Subcutaneous adipose tissue (tissue), 4 donors: Measurements from ENCODE around the gene SEC14L5. TPM values are rescaled to one million over a fixed set of nuclear protein-coding genes. Genes with fewer than 3 reads are reported as not detected.

Experiments used
- total RNA-seq, 4 donors: library from RNA; depleted of rRNA; stranded (reverse); fragments of >200 nt; gene quantifications; one replicate each; pipeline ENCODE4 v1.1.0, GENCODE V29; 2016
- TF ChIP-seq, protein P1 (sequence below): fragments of 450-650 bp; IDR thresholded peaks from one replicate; pipeline ENCODE4 v1.5.1; 2016; ENCODE audit warnings: low read depth, mild to moderate bottlenecking, control low read depth, antibody characterized with exemption, moderate library complexity

The SEC14L5 gene
- total RNA-seq, 4 donors from 2014 or later = 0.33 to 0.68 (median 0.61) TPM

DNA sequence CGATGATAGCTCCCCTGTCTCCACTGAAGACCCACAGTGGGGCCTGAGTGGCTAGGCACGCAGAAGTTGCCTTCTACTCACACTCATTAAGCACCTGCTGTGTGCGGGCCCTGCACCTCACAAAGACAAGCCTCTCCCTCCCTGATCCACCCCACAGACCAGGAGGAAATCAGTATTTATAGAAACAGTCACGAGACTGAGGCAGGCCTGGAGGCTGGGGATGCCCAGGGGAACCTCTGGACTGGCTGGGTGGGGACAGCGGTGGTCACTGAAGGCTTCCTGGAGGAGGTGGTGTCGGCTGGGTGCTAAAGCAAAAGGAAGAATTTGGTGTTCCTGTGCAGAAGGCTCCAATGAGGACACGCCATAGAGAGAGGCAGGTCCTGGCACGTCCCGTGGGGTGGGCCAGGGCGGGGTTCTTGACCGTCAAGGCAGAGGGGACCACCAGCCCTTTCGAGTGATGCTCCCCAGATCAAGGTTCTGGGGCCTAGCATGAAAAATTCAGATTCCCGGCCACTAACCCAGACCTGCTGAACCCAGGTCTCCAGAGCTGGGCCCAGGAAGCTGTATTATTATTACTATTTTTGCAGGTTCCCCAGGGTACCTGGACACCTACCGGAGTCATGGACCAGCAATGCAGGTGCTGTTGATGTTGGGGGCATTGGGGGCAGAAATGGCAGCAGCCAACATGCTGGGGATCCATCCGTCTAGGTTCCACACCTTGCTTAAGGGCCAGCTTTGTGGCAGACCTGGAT, 44.2 kb upstream of the SEC14L5 start:
- TF ChIP-seq, protein P1, sequence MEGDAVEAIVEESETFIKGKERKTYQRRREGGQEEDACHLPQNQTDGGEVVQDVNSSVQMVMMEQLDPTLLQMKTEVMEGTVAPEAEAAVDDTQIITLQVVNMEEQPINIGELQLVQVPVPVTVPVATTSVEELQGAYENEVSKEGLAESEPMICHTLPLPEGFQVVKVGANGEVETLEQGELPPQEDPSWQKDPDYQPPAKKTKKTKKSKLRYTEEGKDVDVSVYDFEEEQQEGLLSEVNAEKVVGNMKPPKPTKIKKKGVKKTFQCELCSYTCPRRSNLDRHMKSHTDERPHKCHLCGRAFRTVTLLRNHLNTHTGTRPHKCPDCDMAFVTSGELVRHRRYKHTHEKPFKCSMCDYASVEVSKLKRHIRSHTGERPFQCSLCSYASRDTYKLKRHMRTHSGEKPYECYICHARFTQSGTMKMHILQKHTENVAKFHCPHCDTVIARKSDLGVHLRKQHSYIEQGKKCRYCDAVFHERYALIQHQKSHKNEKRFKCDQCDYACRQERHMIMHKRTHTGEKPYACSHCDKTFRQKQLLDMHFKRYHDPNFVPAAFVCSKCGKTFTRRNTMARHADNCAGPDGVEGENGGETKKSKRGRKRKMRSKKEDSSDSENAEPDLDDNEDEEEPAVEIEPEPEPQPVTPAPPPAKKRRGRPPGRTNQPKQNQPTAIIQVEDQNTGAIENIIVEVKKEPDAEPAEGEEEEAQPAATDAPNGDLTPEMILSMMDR = no peak

DNA sequence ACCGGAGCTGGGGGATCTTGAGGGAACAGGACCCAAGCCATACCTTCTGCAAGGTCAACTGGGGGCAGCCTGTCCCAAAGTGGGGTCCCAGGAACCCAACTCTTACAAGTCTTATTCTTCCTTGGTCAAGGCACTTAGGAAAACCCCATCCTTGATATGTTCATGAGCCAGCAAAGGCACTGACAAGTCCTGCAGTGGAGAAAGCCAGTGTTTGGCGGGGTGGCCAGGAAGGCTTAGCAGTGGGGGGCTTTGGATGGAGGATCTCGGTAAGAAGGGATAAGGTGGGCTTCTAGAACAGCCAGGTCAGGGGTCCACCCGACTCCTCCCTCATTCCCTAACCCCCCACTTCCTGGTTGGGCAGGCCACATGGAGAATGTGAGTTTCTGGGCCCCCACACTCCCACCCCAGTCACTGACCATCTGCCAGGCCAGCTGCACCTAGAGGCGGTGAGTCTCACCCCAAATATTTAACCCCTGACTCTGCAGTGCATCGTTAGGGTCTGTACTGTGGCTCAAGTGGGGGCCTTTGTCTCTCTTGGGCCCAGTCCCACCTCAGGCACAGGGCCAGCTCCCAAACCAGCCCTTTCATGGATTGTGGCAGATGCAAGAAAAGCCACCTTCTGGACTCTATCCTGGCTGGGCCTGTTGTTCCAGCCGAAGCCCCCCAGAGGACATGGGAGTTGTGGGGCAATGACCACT, 43.5 kb upstream of the SEC14L5 start:
- TF ChIP-seq, protein P1 = no peak

DNA sequence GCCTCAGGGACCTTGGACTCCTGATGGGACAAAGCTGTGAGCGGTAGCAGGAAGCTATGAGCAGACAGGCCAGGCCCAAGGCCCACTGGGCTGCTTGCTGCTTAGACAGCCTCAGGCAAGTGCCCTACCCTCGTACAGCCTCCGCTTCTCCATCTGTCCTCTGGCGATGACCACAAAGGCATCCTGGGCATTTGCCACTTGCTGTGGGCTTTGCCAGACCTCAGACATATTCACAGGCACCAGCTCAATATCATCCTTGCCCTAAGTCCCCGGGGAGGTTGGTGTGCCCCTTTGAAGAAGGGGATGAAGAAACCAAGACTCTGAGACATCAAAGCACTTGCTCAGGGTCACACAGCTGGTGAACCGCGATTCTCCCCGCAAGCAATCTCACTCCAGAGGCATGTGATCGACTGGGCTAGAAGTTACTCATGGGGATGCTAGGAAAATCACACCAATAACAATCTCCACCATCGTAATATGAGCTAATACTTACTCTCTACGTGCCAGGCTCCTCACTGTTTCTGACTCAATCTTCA, 42.8 kb upstream of the SEC14L5 start:
- TF ChIP-seq, protein P1 = no peak

DNA sequence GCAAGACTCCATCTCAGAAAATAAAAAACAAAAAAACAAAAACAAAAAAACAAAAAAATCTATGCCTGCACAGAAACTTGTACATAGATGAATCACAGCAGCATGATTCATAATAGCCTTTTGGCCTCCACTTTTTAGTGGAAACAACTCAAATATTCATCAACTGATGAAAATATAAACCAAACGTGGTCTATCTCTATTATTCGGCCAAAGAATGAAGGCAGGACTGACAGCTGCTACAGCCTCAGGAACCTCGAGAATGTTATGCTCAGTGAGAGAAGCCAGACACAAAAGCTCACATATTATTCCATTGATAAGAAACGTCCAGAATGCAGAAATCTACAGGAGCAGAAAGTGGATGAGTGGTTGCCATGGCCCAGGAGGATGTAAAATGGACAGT, 41.0 kb upstream of the SEC14L5 start:
- TF ChIP-seq, protein P1 = no peak

DNA sequence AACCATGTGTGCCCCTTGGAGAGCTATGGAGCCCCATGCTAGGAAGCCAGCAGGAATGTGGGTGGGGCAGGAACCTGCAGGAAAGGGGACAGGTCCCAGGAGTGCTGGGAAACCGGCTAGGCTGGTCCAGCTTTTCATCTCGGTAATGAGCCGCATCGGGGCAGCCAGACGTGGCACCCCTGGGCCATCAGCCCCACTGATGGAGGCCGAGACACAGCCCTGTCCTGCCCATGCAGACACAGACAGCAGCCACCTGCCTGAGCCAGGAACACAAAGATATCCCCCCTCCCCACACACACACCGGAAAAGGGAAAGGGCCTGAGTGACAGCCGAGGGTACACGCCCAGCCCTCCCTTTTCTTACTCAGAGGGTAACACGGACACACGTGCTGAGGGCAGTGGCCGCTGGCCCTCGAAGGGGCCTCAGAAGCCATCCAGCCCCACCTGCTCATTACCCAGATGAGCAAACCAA, 39.3 kb upstream of the SEC14L5 start:
- TF ChIP-seq, protein P1 = no peak

DNA sequence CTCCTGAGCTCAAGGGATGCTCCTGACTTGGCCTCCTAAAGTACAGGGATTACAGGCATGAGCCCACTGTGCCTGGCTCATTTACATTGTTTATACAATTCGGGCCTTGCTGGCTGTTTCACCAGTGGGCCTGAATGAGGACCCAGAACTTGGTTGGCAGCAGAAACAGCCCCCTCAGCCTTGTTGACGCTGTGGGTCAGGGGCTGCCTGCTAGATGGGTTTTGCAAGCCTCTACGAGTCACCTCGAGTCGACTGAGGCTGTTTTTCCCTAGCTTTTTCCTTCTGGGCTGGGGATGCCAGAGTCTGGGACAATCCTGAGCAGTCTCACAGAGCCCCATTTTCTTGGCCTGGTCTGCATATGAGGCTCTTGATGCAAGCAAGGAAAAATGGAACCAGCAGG, 37.3 kb upstream of the SEC14L5 start:
- TF ChIP-seq, protein P1 = no peak

DNA sequence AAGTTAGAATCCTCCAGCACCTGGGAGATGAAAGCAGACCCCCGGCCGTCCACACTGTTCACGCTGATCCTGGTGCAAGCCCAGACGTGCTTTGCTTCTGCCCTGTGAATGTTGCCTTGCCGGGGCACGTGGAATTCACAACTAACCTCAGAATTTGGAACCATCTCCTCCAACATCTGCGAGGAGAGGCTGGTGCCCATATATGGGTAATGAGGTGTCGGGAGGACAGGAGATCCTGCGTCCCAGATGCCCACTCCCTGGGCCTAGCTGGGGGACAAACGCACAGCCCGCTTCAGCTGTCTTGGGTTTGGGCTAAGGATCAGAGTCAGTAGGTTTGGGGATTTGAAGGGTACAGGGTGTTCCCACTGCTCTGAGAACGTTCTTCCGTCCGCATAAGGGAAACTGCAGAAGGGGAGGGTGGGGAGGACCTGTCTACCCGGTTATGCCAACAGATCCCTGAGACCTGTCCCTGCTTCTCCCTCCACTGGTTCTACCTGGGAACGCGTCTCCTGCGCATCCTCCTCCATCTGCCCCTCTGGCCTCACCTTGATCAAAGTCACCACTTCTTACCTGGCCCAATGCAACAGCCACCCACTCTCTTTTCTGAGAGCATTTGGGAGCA, 35.3 kb upstream of the SEC14L5 start:
- TF ChIP-seq, protein P1 = no peak
